AG09319 (cell line): ENCODE results near the gene NAB2.

Source experiments
- DNase-seq: peaks from one replicate; pipeline ENCODE4 v3.0.0-alpha.2; 2010; ENCODE audit warnings: low read depth; ENCODE audit errors: extremely low read depth
- CTCF ChIP-seq: IDR thresholded peaks from 2 replicates; pipeline ENCODE4 v1.5.1; 2011; ENCODE audit warnings: low read depth, mild to moderate bottlenecking, inconsistent platforms, low read length, moderate library complexity

NAB2 gene, protein sequence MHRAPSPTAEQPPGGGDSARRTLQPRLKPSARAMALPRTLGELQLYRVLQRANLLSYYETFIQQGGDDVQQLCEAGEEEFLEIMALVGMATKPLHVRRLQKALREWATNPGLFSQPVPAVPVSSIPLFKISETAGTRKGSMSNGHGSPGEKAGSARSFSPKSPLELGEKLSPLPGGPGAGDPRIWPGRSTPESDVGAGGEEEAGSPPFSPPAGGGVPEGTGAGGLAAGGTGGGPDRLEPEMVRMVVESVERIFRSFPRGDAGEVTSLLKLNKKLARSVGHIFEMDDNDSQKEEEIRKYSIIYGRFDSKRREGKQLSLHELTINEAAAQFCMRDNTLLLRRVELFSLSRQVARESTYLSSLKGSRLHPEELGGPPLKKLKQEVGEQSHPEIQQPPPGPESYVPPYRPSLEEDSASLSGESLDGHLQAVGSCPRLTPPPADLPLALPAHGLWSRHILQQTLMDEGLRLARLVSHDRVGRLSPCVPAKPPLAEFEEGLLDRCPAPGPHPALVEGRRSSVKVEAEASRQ

DNA sequence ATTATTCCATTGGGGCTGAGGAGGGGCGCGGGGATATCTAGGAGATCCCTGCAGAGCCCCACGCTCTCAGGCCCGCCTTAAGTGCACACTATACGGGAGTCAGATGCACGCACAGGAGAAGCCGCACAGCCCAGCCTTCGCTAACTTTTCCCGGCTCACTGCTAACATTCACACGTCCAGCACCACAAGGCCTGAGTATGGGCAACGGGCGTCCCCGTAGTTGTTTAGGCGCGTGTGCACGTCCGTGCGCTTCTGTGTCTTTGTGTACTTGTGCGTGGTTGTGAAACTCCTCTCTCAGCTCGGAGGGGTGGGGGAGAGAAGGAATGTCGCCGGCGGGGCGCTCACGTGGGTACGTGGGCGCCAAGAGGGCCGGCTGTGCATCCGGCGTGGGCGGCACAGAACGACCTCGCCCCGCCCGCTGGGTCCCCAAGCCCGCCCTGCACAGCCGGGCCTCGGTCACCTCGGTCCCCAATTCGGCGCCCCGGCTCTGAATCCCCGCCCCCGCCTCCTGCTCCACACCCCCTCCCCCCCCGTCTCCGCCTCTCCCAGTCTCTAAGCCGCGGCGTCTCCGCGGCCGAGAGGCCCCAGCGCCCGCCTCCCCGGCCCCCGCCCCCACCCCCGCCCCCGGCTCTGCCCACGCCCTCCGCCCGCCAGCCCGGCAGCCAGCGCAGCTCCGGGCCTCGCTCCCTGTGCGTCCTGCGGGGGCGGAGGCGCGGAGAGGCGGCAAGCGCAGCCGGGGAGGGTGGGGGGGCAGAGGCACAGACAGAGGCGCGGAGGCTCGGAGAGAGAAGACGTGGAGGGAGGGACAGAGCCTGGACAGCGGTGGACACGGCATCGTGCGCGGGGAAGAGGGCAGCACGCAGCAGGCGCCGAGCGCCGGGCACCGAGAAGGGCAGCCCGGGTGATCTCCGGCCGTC, at the start of gene NAB2:
Gene NAB2 (plus strand): TSS at position 761 of the 917 bp plus-strand sequence. CDS start 158 bp downstream, outside the sequence.
- peak; percentile 96 for DNase-seq
- no peak for TF ChIP-seq CTCF

- no peak for DNase-seq
- no peak for TF ChIP-seq CTCF
Measured at GRCh38 chr12:57040211-57040610, 48.7 kb upstream of the NAB2 start.

DNA sequence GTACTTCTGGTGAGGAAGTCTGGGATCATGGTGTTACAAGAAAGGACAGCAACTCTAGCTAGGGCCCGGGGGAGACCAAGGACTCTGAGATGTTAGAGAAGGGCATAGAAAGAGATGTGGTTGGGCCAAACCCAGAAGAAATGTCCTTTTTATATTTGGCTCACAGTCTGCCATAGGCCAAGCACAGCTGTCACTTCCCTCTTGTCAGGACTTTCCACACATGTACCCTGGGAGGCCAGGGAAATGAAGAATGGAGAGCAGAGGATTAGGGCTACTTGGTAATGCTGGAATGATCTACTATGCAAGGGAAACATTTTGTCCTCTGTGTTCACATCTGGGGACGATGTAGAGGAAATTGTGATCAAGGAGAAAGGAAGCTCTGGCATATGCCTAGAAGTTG, 48.2 kb upstream of the NAB2 start:
- no peak for DNase-seq
- no peak for TF ChIP-seq CTCF

DNA sequence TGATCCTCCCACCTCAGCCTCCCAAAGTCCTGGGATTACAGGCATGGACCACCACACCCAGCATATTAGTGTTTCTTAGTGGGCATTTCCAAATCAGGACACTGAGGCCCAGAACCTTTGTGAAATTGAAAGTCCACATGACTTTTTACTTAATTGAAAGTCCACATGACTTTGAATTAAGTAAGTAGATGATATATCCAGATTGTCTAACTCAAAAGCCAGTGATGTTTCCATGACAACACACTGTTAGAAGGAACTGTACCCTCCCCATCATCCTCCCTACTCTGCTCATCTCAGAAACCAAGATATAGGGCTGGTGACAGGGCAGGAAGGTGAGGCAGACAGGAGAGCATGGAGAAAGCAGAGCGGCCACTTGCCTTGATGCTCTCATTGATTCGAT, 46.2 kb upstream of the NAB2 start:
- TF ChIP-seq CTCF, result no peak
- DNase-seq, result no peak

DNA sequence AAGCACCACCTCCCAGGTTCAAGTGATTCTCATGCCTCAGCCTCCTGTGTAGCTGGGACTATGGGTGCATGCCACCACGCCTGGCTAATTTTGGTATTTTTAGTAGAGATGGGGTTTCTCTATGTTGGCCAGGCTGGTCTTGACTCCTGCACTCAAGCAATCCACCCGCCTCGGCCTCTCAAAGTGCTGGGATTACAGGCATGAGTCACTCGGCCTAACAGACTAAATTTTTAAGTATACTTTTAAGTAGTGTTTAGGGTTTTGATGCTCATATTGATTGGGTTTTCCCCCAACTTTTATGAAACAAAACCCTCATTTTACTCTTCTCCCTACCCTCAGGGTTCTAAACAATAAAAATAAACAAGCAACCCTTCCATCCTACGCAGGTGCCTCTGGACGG, 44.4 kb upstream of the NAB2 start:
- no peak for DNase-seq
- no peak for TF ChIP-seq CTCF

DNA sequence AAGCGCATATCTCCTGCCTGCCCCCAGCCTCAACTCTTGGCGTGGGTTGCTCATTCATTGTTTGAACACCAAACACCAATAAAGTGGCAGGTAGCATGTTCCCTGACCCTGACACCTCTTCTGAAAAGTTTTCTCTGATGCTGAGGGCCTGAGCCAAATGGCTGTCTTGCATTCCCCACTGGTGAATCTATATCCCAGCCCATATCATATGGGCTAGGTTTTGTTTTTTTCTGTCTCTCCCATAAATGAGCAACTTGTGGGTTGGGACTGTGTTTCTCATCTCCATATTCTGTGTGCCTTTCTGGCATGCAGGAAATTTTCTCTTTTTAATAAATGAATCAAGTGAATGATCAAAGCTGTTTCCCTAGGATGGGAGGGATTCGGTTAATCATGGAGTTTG, 44.0 kb upstream of the NAB2 start:
- TF ChIP-seq CTCF, result no peak
- DNase-seq, result no peak
